GM21723 (cell line): Measurements from ENCODE around the gene KCNAB2.

Experiments
- ATAC-seq: cut with Tn5 transposase; IDR thresholded peaks from one replicate; pipeline ENCODE4 v1.9.1; 2021; ENCODE audit warnings: mild to moderate bottlenecking, moderate library complexity; ENCODE audit not compliant: unreplicated experiment

The KCNAB2 gene

DNA sequence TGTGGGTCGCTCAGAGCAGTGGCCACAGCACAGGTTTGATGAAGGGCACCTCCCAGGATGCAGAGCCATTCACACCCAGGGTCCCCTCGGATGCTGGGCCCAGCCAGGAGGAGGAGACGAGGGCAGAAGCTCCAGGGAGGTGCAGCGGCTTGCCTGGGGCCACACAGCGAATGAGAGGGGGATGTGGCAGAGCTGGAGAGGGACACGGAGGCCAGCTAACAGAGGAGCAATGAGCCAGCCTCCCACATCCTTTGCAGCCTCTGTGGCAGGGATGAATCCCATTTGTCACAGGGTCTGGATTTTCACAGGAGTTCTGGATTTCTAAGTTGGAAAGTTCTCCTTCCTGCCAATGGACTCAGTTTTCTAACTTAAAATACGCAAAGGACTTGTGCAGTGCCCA is 98.5 kb downstream of the KCNAB2 start:
- no peak for ATAC-seq

DNA sequence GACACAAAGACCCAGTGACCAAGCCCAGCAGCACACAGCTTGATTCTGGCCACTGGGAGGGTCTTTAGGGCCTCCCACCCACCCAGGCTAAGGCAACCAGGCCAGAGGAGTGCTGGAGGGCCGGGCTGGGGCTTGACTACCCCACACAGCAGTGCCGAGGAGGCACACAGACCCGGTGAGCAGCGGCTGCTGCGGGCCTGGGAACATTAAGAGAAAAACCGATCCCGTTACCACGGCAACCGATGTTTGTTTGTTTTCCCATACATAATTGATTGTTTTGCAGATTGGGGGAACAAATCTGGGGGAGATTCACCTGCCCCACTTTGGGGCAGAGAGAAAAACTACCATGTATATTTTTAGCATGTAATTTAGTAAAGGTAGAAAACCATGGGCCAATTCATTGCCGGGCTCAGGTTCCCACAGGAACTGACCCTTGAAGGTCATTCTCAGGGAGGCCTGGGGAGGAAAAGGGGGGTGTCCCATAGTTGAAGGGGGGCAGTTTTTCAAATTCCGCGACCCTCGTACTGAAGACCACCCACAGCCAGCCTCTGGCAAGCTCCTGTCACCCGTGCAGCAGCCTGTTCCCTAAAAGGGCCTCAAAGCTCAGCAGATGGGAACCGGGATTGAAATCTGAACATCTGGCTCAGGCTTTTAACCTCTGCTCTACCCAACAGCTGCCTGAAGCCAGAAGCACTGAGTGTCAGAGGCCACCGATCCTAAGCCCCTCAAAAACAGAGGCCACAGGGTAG is 99.1 kb downstream of the KCNAB2 start:
- no peak for ATAC-seq

DNA sequence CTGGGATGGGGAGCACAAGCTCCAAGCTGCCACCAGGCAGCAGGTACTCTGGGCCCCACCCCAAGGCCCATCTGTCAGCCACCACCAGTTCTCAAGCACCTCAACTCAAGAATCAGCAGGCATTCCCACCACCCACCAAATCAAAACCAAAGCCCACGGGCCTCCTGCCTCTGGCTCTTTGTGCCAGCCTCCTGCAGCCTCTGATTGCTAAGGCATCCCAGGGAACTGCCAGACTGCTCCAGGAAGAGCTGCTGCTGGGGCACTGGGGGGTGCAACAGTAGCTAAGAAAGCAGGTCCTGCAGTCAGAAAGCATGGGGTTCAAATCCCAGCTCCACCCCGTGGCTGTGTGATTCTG is 99.7 kb downstream of the KCNAB2 start:
- no peak for ATAC-seq

DNA sequence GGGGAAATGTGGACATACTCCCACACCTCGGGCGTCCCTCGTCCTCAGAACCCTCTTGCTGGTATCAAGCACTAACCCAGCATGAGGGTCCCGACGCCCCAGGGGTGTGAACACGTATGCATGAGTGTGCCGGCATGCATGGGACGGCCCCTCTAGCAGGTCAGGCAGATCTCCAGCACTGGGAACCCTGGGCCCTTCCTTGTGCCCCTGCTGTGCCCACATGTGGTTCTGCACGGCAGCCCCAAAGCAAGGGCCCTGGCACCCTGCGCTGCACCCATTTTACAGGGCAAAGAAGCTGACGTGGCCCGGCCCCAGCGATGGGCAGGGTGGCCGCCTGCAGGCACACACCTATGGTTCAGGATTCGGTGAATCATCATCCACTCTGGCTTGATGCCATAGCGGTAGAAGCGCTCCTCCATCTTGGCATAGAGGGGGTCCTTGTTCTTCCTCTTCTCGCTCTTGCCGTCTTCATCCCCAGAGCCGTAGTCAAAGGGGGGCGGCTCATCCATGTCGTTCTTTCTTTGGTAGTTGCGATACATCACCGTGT is 100.2 kb downstream of the KCNAB2 start:
- ATAC-seq, result no peak

DNA sequence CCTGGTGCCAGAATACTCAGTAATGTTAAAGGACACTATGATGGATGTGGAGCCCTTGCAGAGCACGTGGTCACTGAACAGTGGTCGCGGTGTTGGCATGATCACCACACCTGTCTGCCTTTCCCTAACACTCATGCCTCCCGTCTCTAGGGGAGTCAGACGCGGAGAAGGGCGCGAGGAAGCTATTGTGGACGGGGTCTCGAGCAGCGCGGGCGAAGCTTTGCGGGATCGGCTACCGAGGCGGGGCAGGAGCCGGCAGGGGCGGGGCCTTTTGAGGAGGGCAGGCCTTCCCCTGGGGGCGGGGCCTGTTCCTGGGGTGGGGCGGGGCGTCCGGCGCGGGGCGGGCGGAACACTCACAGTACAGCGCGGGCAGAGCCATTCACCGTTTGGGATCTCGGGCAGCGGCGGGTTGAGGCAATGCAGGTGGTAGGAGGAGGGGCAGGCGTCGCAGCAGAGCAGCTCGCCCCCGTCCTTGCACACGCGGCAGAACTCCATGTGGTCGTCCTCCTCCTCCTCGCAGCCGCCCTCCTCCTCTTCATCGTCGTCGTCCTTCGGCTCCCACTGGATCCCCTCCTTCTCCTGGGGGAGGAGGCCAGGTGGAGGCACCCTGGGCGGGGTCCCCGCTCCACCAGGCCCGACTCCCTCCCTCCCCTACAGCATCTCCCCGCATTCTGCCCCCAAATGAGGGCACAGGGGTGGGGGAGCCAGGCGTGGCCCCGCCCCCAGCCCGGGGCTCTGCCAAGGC is 103.0 kb downstream of the KCNAB2 start:
- no peak for ATAC-seq

DNA sequence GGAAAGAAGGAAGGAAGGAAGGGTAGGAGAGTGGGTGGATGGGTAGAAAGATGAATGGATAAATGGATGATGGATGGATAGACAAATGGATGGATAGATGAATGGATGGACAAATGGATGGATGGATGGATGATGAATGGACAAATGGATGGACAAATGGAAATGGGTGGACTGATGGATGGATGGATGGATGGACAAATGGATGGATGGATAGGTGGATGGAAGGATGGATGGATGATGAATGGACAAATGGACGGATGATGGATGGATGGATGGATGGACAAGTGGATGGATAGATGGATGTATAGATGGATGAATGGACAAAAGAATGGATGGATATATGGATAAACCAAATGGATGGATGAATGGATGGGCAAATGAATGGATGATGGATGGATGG is 103.9 kb downstream of the KCNAB2 start:
- ATAC-seq, result no peak

DNA sequence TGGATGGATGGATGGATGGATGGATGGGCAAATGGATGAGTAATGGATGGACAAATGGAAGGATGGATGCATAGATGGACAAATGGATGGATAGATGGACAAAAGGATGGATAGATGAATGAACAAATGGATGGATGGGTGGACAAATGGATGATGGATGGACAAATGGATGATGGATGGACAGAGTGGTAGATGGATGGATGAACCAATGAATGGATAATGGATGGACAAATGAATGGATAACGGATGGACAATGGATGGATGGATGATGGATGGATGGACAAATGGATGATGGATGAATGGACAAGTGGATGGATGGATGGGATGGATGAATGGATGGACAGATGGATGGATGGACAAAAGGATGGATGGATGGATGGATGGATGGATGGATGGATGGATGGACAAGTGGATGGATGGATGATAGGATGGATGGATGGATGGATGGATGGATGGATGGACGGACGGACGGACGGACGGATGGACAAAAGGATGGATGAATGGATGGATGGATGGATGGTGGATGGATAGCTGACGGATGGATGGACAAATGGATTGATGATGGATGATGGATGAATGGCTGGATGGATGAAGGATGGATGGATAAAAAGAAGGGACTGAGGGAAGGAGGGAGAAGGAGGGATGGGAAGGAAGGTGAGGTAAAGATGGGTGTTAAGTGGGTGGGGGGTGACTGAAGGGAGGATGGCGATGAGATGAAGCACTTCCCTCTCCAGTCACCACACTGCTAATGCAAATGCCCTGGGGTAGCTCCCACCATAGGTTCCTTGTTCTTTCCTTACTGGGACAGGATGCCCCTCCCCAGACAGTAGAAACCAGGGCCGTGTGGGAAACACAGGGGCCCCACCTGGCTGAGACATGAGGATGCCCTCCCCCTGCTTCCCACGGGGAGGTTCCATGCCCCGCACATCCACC is 104.6 kb downstream of the KCNAB2 start:
- ATAC-seq, result no peak
